HG03378 (cell line): ENCODE measurements around the gene KCNAB2.
"Not testable (repeated sequence)": the region's sequence is repeated elsewhere in the genome, so short reads cannot be mapped to it uniquely, and the experiment has no call there.

Source experiments
- ATAC-seq: cut with Tn5 transposase; IDR thresholded peaks from one replicate; pipeline ENCODE4 v1.9.1; 2021; ENCODE audit warnings: mild to moderate bottlenecking, moderate library complexity; ENCODE audit not compliant: unreplicated experiment

KCNAB2 gene

DNA sequence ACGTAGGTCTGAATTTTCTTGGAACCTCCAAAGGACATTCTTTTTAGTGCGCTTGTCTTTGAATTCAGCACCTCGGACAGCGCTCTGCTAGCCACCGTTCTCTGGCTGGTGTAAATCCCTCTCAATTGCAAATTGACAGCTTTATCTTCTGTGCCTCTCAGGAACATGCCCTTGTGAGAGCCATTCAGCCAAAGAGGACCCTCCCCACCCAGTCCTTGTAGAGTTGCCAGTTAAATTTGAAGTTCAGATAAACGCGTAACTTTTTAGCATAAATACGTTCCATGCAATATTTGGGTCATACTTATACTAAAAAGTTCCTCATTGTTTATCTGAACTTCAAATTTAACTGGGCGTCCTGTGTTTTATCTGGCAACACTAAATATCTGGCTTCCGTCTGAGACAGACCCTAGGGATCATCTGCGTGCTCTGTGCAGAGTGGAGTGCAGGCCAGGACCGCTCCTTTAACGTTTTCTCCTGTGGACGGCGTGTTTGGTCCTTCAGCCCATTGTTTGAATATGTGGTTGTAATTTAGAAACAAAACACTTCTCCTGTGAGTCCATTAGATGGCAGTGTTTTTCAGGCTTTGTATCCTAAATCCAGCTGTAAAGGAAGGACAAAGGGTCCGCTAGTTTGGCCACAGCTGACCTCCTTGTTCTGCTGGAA, 7.0 kb downstream of the KCNAB2 start:
- ATAC-seq: no peak

DNA sequence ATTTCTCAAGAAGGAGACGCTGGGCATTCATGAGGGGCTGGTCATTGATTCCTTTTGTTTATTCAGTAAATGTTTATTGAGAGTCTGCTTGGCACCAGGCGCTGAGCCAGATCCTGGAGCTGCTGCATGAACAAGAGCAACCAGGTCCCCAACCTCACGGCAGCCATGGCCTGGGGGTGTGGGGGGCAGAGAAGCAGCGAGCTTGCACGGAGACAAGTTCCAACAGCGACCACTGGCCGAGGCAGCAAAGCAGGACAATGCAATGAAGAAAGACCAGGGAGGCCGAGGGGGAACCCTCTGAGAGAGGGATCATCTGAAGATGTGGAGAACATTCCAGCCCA, 7.5 kb downstream of the KCNAB2 start:
- no peak for ATAC-seq

DNA sequence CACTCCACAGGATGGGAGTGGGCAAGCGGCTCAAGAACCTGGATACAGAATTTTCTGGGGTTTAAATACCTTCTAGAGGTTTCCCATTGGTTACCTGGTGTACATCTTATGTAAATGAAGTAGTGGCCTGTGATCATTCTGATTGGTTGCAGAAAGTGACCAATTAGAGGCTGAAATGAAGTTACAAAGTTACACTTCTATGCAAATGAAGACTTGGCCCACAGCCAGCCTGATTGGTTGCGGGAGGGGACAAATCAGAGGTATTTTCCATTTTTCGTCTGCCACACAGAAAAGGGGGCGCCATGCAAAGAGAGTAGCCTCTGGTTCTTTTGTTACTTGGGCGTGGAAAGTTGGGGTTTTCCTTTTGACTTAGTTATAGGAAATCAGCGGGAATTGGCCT, 8.9 kb downstream of the KCNAB2 start:
- ATAC-seq: no peak

DNA sequence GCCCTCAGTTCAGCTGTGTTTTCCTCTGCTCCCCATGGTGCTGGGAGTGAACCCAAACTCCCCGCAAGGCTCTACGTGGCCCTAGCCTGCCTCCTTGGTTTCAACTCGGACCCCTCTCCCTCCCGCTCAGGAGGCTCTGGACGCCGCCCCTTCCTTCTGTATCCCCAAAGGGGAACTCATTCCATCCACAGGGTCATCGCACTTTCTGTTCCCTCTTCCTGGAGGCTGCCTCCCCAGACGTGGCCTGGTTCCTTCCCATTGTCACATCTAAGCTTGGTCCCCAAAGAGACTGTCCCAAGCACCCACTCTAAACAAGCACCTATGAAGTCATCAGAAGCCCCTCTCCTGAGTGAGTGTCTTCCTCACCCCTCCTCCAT, 10.9 kb downstream of the KCNAB2 start:
- ATAC-seq: no peak

DNA sequence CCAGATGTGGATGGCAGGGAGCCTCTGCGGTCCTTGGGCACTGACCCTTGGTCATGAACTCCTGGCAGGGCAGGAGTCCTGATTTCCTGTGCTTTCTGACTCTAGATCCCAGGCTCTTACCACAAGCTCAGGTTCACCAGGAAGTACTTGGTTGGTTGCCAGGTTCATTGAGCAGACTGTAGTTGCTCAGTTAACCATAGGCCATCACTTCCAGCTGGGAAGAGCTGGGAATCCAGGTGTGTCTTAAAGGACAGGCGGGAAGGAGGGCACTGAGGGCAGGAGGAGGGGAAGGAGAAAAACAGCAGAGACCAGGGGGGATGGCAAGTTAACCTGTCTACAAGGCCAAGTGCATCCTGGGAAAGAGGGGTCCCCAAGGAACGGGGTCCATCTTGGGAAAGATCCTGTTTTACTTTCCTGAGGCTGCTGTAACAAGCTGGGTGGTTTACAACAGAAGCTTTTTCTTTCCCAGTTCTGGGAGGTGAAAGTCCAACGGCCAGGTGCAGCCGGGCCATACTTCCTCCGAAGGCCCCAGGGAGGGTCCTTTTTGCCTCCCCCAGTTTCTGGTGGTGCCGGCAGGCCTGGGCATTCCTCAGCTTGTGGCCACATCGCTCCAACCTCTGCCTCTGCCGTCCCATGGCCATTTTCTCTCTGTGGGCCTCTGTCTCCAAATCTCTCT, 11.6 kb downstream of the KCNAB2 start:
- no peak for ATAC-seq

DNA sequence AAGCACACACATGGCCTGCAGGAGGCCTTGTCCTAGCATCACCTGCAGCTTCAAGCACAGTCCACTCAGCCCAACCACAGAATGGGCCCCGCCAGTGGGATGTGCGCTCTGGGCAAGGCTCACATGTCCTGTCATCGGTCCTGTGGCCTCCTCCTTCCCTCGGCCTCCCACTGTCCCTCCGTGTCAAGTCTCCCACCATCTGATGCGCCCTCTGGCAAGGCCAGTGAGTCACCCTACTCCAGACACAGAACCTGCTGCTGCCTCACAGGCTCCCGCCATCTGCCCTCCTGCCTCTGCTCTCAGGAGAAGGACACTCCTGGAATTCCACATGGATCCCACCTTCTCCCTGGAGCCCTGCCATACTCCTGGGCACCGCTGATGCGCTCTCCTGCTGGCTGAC, 14.2 kb downstream of the KCNAB2 start:
- ATAC-seq: no peak

DNA sequence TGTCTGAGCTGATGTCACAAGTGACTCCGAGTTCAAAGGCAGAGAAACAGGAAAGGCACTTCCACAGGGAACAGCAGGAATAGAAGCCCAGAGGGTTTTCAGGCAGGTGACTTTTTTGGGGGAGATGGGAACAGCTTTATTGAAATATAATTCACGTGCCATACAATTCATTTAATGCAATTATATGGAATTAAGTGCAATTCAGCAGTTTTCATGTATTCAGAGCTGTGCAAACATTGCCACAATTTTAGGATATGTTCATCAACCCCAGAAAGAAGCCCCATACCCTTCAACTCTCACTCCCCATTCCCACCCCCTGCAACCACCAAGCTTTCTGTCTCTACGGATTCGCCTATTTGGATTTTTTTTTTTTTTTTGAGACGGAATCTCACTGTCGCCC, 17.0 kb downstream of the KCNAB2 start:
- no peak for ATAC-seq

DNA sequence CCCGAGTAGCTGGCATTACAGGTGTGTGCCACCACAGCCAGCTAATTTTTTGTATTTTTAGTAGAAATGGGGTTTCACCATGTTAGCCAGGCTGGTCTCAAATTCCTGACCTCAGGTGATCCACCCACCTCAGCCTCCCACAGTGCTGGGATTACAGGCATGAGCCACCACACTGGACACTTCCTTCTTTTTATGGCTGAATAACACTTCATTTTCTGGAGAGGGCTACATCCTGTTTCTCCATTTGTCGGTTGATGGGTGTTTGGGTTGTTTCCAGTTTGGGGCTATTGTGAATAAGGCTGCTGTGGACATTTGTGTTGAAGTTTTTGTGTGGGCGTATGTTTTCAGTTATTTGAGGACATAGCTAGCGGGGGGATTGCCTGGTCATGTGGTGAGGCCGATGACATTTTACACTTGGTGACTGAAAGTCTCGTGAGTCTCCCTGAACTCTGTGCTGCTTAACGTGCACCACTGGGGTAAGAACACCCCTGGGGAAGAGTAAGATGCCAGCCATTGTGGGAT, 17.9 kb downstream of the KCNAB2 start:
- not testable (repeated sequence) for ATAC-seq

DNA sequence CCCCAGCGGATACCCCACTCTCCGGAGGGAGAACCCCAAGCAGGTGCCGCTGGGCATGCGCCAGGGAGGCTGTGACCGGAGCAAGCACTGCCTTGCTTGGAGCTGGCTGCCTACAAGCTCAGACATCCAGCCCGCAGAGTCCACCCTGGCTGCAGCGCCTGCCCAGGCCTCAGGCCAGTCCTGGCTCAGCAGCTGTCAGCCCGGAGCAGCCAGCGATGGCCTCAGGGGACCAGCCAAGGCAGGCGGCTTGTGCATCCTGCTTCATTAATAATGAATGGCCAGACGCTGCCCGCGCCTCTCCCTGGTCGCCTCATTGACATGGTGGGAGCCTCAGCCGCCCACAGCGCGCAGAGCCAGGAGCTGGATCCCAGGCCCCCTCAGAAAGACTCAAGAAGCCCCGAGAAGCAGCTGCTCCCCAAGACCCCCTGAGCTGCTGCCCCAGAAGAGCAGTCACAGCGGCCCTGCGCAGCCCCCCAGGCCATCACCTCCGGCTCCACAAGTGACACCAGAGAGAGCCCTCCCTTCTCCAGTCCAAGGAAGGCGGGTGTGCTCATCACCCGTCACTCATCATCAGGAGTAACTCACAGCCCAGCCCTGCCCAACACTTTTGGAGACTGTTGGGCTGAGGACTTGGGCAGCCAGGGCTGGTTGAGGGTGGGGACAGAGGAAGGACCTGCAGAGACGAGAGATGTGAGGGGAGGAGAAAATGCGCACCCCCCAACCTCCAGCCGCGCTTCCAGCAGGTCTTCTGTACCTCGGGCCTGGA, 19.6 kb downstream of the KCNAB2 start:
- no peak for ATAC-seq

DNA sequence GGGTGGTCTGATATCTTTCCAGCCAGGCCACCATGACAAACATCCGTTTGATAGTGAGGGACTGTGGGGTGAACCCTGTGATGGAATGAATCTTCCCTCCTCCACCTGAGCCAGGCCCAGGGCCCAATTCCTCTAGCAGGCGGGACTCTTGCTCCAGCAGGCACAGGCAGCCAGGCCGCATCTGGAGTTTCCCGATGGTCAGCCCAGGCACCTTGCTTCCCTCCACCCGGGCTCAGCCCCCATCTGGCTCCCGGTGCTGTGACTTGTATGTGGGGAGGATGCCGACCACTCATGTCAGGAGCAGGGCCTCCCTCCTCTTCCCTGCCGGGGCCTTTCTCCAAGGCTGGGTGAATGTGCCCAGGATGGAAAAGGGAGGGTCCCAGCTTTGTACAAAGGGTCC, 21.0 kb downstream of the KCNAB2 start:
- no peak for ATAC-seq

DNA sequence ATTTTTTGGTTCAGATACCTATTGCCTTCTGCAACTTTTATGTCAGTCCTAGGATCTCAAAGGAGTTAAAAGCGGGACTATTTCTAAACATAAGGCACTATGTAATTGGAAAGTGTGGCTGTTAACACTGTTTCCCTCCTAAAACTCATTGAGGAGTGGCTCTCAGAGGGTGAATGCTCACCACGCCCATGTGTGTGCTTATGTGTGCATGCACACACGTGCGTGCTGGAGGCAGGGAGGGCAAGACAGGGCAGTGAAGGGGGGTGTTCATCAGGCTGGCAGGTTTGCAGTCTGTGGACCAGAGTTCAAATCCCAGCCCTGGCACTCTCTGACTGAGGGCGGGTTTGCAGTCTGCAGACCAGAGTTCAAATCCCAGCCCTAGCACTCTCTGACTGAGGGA, 22.4 kb downstream of the KCNAB2 start:
- ATAC-seq: no peak

DNA sequence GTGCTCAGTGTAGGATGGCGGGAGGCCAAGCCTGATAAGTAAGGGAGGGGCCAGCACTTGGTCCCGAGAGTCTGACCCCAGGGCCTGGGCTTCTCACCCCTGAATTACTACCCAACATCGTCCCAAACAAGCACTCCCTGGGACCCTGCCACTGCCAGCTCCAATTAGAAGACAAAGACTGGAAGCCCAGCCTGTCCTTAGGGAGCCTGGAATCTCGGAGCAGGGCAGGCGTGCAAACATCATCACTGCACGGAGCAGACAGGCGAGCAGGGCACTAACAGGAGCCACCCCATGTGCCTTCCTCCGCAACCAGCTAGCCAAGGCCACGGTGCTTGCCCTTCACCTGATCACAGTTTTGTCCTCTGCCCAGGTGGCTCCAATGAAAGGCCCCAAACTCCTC, 23.2 kb downstream of the KCNAB2 start:
- ATAC-seq: no peak

DNA sequence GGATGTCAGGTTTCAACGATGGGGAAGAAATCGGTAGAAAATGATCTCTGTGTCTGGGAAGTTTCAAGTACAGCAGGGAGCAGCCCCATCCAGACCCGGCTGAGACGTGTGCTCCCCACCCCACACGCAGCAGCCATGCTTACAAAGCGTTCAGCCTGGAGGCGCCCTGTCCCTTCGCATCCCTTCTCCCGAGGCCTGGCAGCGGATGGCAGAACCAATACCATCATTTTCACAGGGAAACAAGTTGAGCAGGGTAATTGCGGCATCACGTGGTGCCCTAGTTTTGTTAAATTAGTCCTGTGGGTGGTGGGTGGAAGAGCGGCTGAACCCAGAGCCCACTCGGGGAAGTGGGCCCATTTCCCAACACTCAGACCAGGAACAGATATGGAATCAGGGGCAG, 23.9 kb downstream of the KCNAB2 start:
- no peak for ATAC-seq

DNA sequence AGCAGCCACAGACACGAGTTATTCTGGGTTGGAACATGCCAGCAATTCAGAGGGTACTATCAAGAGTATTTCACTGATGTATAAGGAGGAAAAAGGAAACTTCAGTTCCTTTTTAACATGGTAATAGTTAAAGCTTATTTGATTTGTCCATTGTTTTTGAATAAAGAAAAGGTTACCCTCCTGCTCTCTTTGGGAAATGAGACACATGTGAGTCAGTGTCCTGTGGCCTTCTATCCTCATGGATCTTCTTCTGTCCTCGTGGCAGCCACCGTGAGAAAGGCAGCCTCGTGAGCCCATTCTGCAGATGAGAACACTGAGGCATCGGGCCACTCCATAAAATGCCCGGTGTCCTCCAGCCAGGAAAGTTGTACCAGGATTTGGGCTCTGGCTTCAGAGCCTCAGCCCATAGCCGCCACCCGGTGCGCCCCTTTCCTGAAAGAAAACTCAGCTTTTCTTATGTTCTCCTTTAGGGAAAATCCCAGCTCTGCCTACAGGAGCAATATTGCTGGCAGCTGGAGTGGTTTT, 24.8 kb downstream of the KCNAB2 start:
- ATAC-seq: no peak

DNA sequence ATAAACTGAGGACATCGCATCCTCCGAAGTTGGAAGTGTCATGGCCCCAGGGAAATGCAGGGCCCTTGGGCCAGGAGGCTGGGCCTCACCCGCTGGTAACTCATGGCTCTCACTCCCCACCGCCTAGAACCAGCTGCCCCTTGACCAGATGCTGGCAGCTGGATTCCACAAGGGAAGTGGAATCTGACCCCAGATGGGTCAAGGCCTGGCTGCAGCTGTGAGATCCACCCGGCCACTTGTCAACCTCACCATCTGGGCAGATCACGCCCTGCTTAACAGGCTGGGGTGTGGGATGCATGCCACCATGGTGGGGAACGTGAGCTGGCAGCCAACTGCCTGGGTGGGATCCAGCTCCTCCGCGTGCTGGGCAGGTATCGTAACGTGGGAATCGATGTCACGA, 25.5 kb downstream of the KCNAB2 start:
- no peak for ATAC-seq

DNA sequence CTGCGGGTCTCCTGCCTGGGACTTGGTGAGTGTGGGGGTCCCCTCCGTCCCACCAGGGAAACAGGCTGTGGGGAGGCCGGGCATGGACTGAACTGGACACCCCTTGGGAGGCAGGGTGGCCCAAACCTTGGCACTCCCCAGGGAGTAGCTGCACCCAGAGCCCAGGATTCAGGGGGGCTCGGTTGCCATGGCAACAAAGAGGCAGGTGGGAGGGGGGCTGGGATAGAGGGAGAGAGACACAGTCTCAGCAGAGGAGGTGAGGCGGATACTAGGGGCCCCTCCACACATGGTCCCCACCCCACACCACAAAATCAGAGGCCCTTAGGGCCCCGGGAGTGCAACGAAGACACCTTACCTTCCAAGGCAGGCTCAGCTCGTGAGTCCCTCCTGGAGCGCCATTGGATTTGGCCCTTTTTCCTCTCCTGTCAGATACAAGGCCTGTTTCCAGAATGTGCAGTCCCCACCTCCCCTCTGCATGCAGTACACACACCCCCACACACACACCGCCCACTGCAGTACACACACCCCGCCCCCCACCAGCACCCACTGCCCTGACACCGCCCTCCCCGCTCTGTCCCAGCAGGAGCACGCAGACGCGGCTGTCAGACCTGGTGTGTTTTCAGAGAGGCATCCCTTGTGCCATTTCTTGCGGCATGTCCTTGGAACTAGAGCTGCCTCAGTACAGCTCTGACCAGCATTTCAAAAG, 27.2 kb downstream of the KCNAB2 start:
- ATAC-seq: no peak

DNA sequence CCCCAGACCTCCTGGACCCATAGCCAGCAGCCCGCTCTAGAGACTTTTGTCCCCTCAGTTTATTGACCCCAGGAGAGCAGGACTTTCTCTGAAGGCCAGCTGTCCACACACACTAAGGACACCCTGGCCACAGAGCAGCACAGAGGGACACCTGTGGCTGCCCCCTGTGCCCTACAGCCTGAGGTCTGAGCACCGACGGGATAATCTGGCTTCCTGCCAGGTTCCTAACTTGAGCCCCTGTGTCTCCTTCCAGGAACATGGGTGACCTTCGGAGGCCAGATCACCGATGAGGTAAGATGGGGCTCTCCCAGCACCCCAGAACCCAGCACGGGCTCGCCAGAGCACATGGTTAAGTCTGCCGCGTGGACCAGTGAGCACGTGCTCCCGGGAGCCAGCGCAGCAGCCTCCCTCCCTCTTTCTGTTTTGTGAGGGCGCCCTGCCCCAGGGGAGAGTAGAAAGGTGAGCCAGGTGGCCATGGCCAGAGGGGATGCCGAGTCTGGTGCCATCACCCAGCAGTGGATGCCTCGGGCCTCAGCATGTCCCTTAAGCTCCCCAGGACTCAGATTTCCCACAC, 27.9 kb downstream of the KCNAB2 start:
- no peak for ATAC-seq

DNA sequence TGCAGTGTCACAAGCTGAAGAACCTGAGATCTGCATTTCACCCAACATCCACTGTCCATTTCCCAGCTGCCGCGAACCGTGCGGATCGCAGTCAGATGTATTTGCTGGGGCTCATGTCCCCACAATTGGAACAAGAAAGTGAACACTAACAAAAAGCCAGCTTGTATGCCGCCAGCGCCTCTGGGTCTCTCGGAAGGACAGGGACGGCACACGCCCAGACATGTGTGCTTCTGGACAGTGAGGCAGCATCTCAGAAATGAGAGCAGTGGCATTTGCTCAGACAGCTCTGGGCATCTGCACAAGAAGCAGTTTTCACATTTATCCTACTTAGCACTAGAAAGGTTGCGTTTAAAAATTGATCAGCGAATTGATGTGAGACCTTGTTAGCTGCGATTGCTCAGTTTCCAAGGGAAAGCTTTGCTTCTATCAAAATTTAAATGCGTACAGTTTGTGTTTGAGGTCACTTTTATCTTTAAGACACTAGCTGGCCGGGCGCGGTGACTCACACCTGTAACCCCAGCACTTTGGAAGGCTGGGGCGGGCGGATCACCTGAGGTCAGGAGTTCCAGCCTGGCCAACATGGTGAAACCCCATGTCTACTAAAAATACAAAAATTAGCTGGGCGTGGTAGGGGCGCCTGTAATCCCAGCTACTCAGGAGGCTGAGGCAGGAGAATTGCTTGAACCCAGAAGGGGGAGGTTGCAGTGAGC, 28.7 kb downstream of the KCNAB2 start:
- no peak for ATAC-seq

DNA sequence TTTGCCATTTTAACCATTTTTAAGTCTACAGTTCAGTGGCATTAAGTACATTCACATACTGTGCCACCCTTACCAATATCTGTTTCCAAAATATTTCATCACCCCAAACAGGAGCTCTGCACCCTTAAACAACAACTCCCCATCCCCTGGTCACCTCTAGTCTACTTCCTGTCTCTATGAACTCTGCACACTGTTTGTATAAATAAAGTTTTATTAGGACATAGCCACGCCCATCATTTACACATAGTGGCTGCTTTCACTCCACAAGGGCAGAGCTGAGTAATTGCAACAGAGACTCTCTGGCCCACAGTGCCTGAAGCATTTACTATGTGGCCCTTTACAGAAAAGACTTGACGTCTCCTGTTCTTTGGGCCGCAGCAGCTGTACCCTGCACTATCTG, 30.1 kb downstream of the KCNAB2 start:
- ATAC-seq: no peak

DNA sequence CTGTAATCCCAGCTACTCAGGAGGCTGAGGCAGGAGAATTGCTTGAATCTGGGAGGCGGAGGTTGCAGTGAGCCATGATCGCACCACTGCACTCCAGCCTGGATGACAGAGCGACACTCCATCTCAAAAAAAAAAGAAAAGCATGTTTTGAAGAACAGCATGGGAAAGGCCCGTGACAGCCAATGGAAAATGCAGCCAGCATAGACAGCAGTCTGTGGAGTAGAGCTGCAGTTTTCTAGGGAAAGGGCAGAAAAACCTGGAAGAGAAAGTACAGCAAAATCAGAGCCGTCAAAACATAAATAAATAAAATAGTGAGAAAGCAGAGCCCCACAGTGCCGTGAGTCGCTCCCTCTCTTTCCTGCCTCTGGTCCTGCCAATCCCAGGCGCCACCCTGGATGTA, 31.4 kb downstream of the KCNAB2 start:
- not testable (repeated sequence) for ATAC-seq
